Epithelial cell of esophagus (primary cell): ENCODE results near the gene AOC1.

ENCODE experiments used
- DNase-seq: peaks from one replicate; pipeline ENCODE4 v3.0.0; 2010; ENCODE audit warnings: low read depth
- H3K4me3 ChIP-seq: 2 replicates; pipeline ENCODE4 v1.5.1; 2011; ENCODE audit warnings: mild to moderate bottlenecking, low read length, control low read depth
- CTCF ChIP-seq: IDR thresholded peaks from 2 replicates; pipeline ENCODE4 v1.5.1; 2011; ENCODE audit warnings: low read depth, mild to moderate bottlenecking, low read length, control low read depth, inconsistent platforms; ENCODE audit not compliant: insufficient read depth; ENCODE audit errors: missing control alignments

The AOC1 gene

GRCh38 chr7:150857276-150858055 is 5.1 kb downstream of the AOC1 start:
- H3K4me3 ChIP-seq = no peak overlapping the region
- no peak for DNase-seq
- TF ChIP-seq CTCF = no peak

DNA sequence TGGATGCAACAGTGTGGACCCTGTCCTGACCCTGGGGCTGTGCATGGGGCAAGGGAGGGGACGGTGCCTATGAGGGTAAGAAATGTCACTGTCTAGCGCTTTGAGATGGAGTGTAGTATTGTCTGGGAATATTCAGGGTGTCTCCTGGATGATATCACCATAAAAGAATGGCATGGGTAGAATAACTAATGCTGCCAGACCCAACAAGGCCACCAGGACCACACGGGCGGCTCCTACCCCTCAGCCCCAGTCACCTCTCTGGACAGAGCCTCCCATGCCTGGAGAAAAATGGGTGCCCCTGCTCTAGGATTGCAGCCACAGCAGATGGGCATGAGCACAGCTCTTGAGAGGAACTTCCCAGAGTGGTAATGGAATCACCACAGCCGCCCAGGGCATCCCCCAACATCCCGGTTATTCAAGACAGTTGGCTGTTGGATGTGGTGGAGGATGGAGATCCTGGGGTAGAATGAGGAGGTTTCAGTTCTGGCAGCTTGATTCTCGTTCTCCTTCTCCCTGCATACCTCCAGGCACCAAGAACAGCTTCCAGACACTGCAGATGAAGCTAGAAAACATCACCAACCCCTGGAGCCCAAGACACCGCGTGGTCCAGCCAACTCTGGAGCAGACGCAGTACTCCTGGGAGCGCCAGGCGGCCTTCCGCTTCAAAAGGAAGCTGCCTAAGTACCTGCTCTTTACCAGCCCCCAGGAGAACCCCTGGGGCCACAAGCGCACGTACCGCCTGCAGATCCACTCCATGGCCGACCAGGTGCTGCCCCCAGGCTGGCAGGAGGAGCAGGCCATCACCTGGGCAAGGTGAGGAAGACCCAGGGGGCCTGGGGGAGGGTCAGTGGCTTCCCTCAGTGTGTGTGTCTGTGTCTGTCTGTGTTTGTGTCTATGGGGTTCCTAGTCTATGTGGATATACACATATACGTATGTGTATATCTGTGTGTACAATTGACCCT is 6.2 kb downstream of the AOC1 start:
- DNase-seq = no peak
- no peak overlapping the region for H3K4me3 ChIP-seq
- TF ChIP-seq CTCF = no peak

DNA sequence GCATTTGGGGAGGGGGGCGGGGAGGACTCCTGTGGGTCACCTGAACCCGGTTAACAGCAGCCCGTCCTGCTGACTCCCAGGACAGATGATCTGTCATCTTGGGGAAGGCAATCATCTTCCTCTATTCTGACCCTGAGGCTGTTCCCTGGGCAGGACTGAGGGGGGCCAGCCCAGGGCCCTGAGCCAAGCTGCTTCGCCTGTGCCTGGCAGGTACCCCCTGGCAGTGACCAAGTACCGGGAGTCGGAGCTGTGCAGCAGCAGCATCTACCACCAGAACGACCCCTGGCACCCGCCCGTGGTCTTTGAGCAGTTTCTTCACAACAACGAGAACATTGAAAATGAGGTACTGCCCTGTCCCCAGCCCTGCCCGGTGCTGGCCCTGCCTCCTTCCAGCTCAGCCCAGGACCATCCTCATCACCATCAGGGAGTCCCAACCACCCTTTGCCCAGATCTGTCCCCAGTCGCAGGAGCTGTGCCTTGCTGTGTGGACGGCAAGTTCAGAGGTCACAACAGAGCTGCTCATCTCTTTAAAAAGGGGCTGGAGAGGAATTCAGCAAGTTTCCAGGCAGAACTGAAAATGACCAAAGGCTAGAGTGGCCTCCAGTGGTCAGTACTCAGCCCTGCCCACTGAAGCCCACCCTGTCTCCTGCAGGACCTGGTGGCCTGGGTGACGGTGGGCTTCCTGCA is 8.1 kb downstream of the AOC1 start:
- TF ChIP-seq CTCF = no peak
- DNase-seq = no peak
- H3K4me3 ChIP-seq = no peak overlapping the region

GRCh38 chr7:150860978-150861295 is 8.6 kb downstream of the AOC1 start:
- no peak for TF ChIP-seq CTCF
- H3K4me3 ChIP-seq = no peak overlapping the region
- DNase-seq = no peak

- no peak for DNase-seq
- TF ChIP-seq CTCF = no peak
- H3K4me3 ChIP-seq = no peak overlapping the region
Measured at GRCh38 chr7:150862356-150862755, 10.0 kb downstream of the AOC1 start.

DNA sequence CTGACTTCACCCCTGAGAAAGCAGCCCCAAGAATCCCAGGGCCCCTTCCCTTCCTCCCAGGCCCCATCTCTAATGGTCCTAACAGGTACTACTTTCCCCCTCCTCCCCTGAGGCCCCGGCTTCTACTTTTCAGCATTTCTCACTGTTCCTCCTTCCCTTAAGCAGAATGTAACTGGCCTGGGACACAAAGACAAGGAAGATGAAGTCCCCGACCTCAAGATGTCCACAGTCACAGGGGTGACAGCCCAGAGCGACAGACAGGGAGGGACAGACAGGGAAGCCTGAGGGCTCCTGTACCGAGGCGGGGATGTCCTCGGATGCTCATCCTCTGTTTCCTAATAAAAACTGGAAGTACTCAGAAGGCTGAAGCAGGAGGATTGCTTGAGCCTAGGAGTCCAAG is 11.6 kb downstream of the AOC1 start:
- no peak for DNase-seq
- TF ChIP-seq CTCF = no peak

More for the DNA sequence above, 11.6 kb downstream of the AOC1 start:
- no peak overlapping the region for H3K4me3 ChIP-seq
